Keratinocyte (primary cell): ENCODE data around the gene BORCS8. TPM values are rescaled to one million over a fixed set of nuclear protein-coding genes. Genes with fewer than 3 reads are reported as not detected.
"Not testable (repeated sequence)": the region's sequence is repeated elsewhere in the genome, so short reads cannot be mapped to it uniquely, and the experiment has no call there.

ENCODE experiments used
- DNase-seq: peaks from one replicate; pipeline ENCODE4 v3.0.0-alpha.2; 2011; ENCODE audit warnings: low read depth, missing footprints, low spot score
- FAIRE-seq: peaks from 2 replicates; lab custom pipeline; 2011; peaks lifted over from hg19 to GRCh38; lab: Jason Lieb, UNC
- H2AFZ ChIP-seq: 2 replicates; pipeline ENCODE4 v1.6.0; 2012; ENCODE audit warnings: low read length, control low read depth, inconsistent platforms; ENCODE audit not compliant: control insufficient read depth
- H3K27ac ChIP-seq: 2 replicates; pipeline ENCODE4 v1.5.1; 2011; ENCODE audit warnings: low read length; ENCODE audit not compliant: control insufficient read depth, insufficient read depth
- H3K27me3 ChIP-seq: 3 replicates; pipeline ENCODE4 v1.6.0; 2011; ENCODE audit warnings: low read length; ENCODE audit not compliant: control insufficient read depth, insufficient read depth; ENCODE audit errors: extremely low read depth
- H3K36me3 ChIP-seq, 2 experiments: 2 replicates in 1 of 2; 3 replicates in 1 of 2; pipeline ENCODE4 v1.5.1; 2011; ENCODE audit warnings: low read length in 2 of 2, mild to moderate bottlenecking in 1 of 2; ENCODE audit not compliant: control insufficient read depth in 2 of 2, insufficient read depth in 2 of 2; ENCODE audit errors: extremely low read depth in 1 of 2
- H3K4me1 ChIP-seq: 3 replicates; pipeline ENCODE4 v1.5.1; 2011; ENCODE audit warnings: low read length; ENCODE audit not compliant: control insufficient read depth, insufficient read depth; ENCODE audit errors: extremely low read depth
- H3K4me2 ChIP-seq: 3 replicates; pipeline ENCODE4 v1.6.0; 2011; ENCODE audit warnings: low read depth, low read length; ENCODE audit not compliant: control insufficient read depth, insufficient read depth; ENCODE audit errors: extremely low read depth
- H3K4me3 ChIP-seq, 3 experiments: fragments of 200-600 bp in 1 of 3; sonication (generic) in 1 of 3; 2 replicates in 2 of 3; 3 replicates in 1 of 3; pipeline ENCODE4 v1.5.1; 2011 to 2016; ENCODE audit warnings: low read length in 3 of 3, mild to moderate bottlenecking in 3 of 3, control low read depth in 2 of 3, inconsistent platforms in 1 of 3, low read depth in 1 of 3, mixed read lengths in 1 of 3, mixed run types in 1 of 3, moderate library complexity in 1 of 3; ENCODE audit not compliant: control insufficient read depth in 2 of 3, insufficient read depth in 2 of 3; ENCODE audit errors: extremely low read depth in 1 of 3
- H3K79me2 ChIP-seq: 2 replicates; pipeline ENCODE4 v1.6.0; 2012; ENCODE audit warnings: low read length; ENCODE audit not compliant: control insufficient read depth, insufficient read depth
- H3K9ac ChIP-seq: 3 replicates; pipeline ENCODE4 v1.6.0; 2011; ENCODE audit warnings: low read length; ENCODE audit not compliant: control insufficient read depth, insufficient read depth; ENCODE audit errors: extremely low read depth
- H3K9me1 ChIP-seq: 3 replicates; pipeline ENCODE4 v1.6.0; 2011; ENCODE audit warnings: low read length; ENCODE audit not compliant: control insufficient read depth, insufficient read depth; ENCODE audit errors: extremely low read depth
- H3K9me3 ChIP-seq: 2 replicates; pipeline ENCODE4 v1.5.1; 2012; ENCODE audit warnings: low read depth, low read length; ENCODE audit not compliant: control insufficient read depth
- H4K20me1 ChIP-seq: 3 replicates; pipeline ENCODE4 v1.6.0; 2011; ENCODE audit warnings: low read length; ENCODE audit not compliant: control insufficient read depth, insufficient read depth; ENCODE audit errors: extremely low read depth
- CTCF ChIP-seq, 3 experiments: IDR thresholded peaks in 1 of 3; conservative IDR thresholded peaks in 1 of 3; optimal IDR thresholded peaks in 1 of 3; 2 replicates in 2 of 3; 3 replicates in 1 of 3; pipeline versions ENCODE3 to v1.5.1; 2011; ENCODE audit warnings: low read length in 3 of 3, mild to moderate bottlenecking in 3 of 3, moderate library complexity in 2 of 3, control low read depth in 1 of 3, inconsistent platforms in 1 of 3; ENCODE audit not compliant: insufficient read depth in 2 of 3; ENCODE audit errors: extremely low read depth in 1 of 3
- EZH2 ChIP-seq: IDR thresholded peaks from one replicate; pipeline ENCODE4 v1.6.1; 2012; ENCODE audit warnings: inconsistent platforms, mild to moderate bottlenecking, low read length, moderate library complexity
- dilution Hi-C: fragments of 300-500 bp; cut with MboI; formaldehyde crosslinking; loops from one replicate; pipeline ENCODE4 v1.7.0; 2020; ENCODE audit warnings: low sequenced_read_pairs; ENCODE audit not compliant: extremely low pct_ligation_motif_present
- polyA plus RNA-seq, 5 experiments: library from polyadenylated mRNA; depleted of rRNA in 3 of 5; stranded (reverse) in 3 of 5; stranded (forward) in 1 of 5; unstranded in 1 of 5; fragments of >200 nt; gene quantifications; 1 replicate in 1 of 5; 2 replicates in 3 of 5; 3 replicates in 1 of 5; pipeline versions ENCODE4 v1.2.1 to v1.2.3, GENCODE V29; 2011 to 2012; ENCODE audit warnings: missing spikeins in 2 of 5, low read depth in 1 of 5, low replicate concordance in 1 of 5

BORCS8 gene
- polyA plus RNA-seq, 1 donor (not counting 4 experiments of a cell fraction or from before 2014, with no cell fraction given) = 16.3 TPM

GRCh38 chr19:19138109-19138981 is 53.6 kb downstream of the BORCS8 start, which contains the start of gene TMEM161A:
Gene TMEM161A, minus strand, starts transcription at chr19:19138478. Its CDS starts 50 bp downstream, at chr19:19138428.
- H3K36me3 ChIP-seq = no peaks in the 10 kb centered on the region
- peak within 1 kb of the TSS; percentile 81 to 83 (median 82) for H3K4me3 ChIP-seq
- no peaks in the 10 kb centered on the region for H3K9me1 ChIP-seq
- peaks cover 3% of the 10 kb centered on the region for H3K79me2 ChIP-seq
- DNase-seq = peak; percentile 71
- dilution Hi-C loops = no loop called here
- no peaks in the 10 kb centered on the region for H3K9me3 ChIP-seq
- H4K20me1 ChIP-seq = no peaks in the 10 kb centered on the region
- H3K9ac ChIP-seq = peak within 1 kb of the TSS; percentile 85
- peaks cover 6% of the 10 kb centered on the region for H3K4me1 ChIP-seq
- no peaks in the 10 kb centered on the region for H3K27me3 ChIP-seq
- H3K27ac ChIP-seq = peak within 1 kb of the TSS; percentile 72
- FAIRE-seq = peak; percentile 67
- H2AFZ ChIP-seq = peak within 1 kb of the TSS; percentile 90
- TF ChIP-seq CTCF (optimal IDR thresholded peaks at IDR 0.05 in 1 of 3, IDR thresholded peaks at IDR 0.05 in 1 of 3, conservative IDR thresholded peaks at IDR 0.05 in 1 of 3; ENCODE audit: extremely low read depth in 1 of 3, insufficient read depth in 2 of 3, low read length in 3 of 3) (no peak), EZH2 (no peak)
- H3K4me2 ChIP-seq = peak within 1 kb of the TSS; percentile 69

GRCh38 chr19:19137556-19138108 is 54.3 kb downstream of the BORCS8 start:
- H3K27me3 ChIP-seq = no peaks in the 10 kb centered on the region
- no peak for FAIRE-seq
- dilution Hi-C loops = no loop called here
- peaks cover 6% of the 10 kb centered on the region for H3K4me1 ChIP-seq
- peaks cover 3% of the 10 kb centered on the region for H3K79me2 ChIP-seq
- H3K36me3 ChIP-seq = no peaks in the 10 kb centered on the region
- peaks cover under 1% of the 10 kb centered on the region for H3K9me3 ChIP-seq
- no peaks in the 10 kb centered on the region for H3K9me1 ChIP-seq
- H3K4me3 ChIP-seq = peak overlapping the region; percentile 81 to 83 (median 82)
- H3K27ac ChIP-seq = peak overlapping the region; percentile 72
- no peaks in the 10 kb centered on the region for H4K20me1 ChIP-seq
- H3K4me2 ChIP-seq = peak overlapping the region; percentile 69
- peak overlapping the region; percentile 90 for H2AFZ ChIP-seq
- TF ChIP-seq CTCF (optimal IDR thresholded peaks at IDR 0.05 in 1 of 3, IDR thresholded peaks at IDR 0.05 in 1 of 3, conservative IDR thresholded peaks at IDR 0.05 in 1 of 3; ENCODE audit: extremely low read depth in 1 of 3, insufficient read depth in 2 of 3, low read length in 3 of 3) (no peak), EZH2 (no peak)
- no peak for DNase-seq
- peak overlapping the region; percentile 85 for H3K9ac ChIP-seq

- H3K27ac ChIP-seq, H3K79me2 ChIP-seq, H3K9me1 ChIP-seq, H4K20me1 ChIP-seq, H3K27me3 ChIP-seq, H2AFZ ChIP-seq, FAIRE-seq, H3K9me3 ChIP-seq, H3K36me3 ChIP-seq, H3K4me1 ChIP-seq, H3K4me2 ChIP-seq, H3K9ac ChIP-seq, dilution Hi-C loops, DNase-seq, H3K4me3 ChIP-seq: not testable (repeated sequence)
Observed at GRCh38 chr19:19135713-19136112, 56.2 kb downstream of the BORCS8 start.
